22Rv1 (cell line): ENCODE measurements around the gene MANSC4.

Source experiments
- ZFX ChIP-seq: fragments of 450-650 bp; IDR thresholded peaks from 2 replicates; pipeline ENCODE4 v1.6.1; 2017; ENCODE audit warnings: antibody characterized with exemption, borderline replicate concordance
- TF ChIP-seq, protein P1 (sequence below): fragments of 450-650 bp; IDR thresholded peaks from 2 replicates; pipeline ENCODE4 v1.5.1; 2017; ENCODE audit warnings: mild to moderate bottlenecking

DNA sequence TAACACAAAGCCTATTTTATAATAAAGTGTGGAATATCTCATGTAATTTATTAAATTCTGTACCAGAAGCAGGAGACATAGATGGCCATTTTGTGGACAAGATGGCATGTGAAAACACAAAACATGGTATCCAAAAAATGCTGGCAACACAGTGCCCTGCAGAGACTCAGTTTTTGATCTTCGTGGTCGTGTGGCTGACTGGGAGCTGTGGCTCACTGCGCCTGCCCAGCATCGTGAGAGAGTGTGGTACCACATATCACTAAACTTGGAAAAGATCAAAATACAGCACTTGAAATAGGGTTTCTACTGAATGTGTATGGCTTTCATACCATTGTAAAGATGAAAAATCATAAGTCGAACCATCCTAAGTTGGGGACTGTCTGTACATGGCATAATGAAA, 43.0 kb upstream of the MANSC4 start:
- TF ChIP-seq, protein P1, sequence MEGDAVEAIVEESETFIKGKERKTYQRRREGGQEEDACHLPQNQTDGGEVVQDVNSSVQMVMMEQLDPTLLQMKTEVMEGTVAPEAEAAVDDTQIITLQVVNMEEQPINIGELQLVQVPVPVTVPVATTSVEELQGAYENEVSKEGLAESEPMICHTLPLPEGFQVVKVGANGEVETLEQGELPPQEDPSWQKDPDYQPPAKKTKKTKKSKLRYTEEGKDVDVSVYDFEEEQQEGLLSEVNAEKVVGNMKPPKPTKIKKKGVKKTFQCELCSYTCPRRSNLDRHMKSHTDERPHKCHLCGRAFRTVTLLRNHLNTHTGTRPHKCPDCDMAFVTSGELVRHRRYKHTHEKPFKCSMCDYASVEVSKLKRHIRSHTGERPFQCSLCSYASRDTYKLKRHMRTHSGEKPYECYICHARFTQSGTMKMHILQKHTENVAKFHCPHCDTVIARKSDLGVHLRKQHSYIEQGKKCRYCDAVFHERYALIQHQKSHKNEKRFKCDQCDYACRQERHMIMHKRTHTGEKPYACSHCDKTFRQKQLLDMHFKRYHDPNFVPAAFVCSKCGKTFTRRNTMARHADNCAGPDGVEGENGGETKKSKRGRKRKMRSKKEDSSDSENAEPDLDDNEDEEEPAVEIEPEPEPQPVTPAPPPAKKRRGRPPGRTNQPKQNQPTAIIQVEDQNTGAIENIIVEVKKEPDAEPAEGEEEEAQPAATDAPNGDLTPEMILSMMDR: no peak
- no peak for TF ChIP-seq ZFX
